Tibial nerve (tissue), 4 donors: Measurements from ENCODE around the gene UCP2. TPM values are rescaled to one million over a fixed set of nuclear protein-coding genes. Genes with fewer than 3 reads are reported as not detected.

Experiments
- DNase-seq, 2 donors: peaks; one replicate each; pipeline ENCODE4 v3.0.0-alpha.2; 2019; ENCODE audit warnings: low spot score in 2 of 2
- H3K27ac ChIP-seq, 4 donors: fragments of 200-600 bp; sonication (generic) in 3 of 4; one replicate each; pipeline ENCODE4 v1.5.1; 2017 to 2019; ENCODE audit warnings: mild to moderate bottlenecking in 1 of 4
- H3K27me3 ChIP-seq, 2 donors: fragments of 200-600 bp; sonication (generic) in 1 of 2; one replicate each; pipeline versions ENCODE4 v1.5.1 to v1.6.0; 2017 to 2019
- H3K36me3 ChIP-seq, 3 donors: fragments of 200-600 bp; sonication (generic); one replicate each; pipeline ENCODE4 v1.5.1; 2018 to 2019
- H3K4me1 ChIP-seq, 4 donors: fragments of 200-600 bp; sonication (generic) in 3 of 4; one replicate each; pipeline ENCODE4 v1.5.1; 2017 to 2019
- H3K4me3 ChIP-seq, 4 donors: fragments of 200-600 bp; sonication (generic) in 3 of 4; one replicate each; pipeline ENCODE4 v1.5.1; 2017 to 2019; ENCODE audit warnings: mild to moderate bottlenecking in 1 of 4, moderate library complexity in 1 of 4
- H3K9me3 ChIP-seq, 4 donors: fragments of 200-600 bp; sonication (generic) in 3 of 4; one replicate each; pipeline ENCODE4 v1.5.1; 2017 to 2019
- CTCF ChIP-seq, 5 experiments: fragments of 200-600 bp in 3 of 5; fragments of 450-650 bp in 2 of 5; sonication (generic) in 3 of 5; IDR thresholded peaks; one replicate each; pipeline ENCODE4 v1.5.1; 2016 to 2019; ENCODE audit warnings: antibody characterized with exemption in 5 of 5, mild to moderate bottlenecking in 3 of 5, moderate library complexity in 2 of 5
- EP300 ChIP-seq, 2 donors: sonication (generic); formaldehyde crosslinking; IDR thresholded peaks; one replicate each; pipeline ENCODE4 v1.6.1; 2017; ENCODE audit warnings: antibody characterized with exemption in 2 of 2, mild to moderate bottlenecking in 1 of 2
- POLR2A ChIP-seq, 2 donors: fragments of 450-650 bp; IDR thresholded peaks; one replicate each; pipeline ENCODE4 v1.6.1; 2017; ENCODE audit warnings: antibody characterized with exemption in 2 of 2, mild to moderate bottlenecking in 2 of 2, moderate library complexity in 2 of 2
- WGBS, 2 donors: methylation state at CpG; one replicate each; pipeline ENCODE4 v1.1.5; 2018; 5-methylcytosine and 5-hydroxymethylcytosine counted together
- total RNA-seq, 4 donors: library from RNA; depleted of rRNA; stranded (reverse); fragments of >200 nt; gene quantifications; one replicate each; pipeline ENCODE4 v1.1.0, GENCODE V29; 2016

The UCP2 gene
- total RNA-seq, 4 donors from 2014 or later: 18.6 to 60.6 (median 53.0) TPM

- TF ChIP-seq POLR2A (IDR thresholded peaks at IDR 0.05) (no peak), CTCF (IDR thresholded peaks at IDR 0.05) (no peak), EP300 (IDR thresholded peaks at IDR 0.05) (no peak)
- H3K36me3 ChIP-seq: no peaks in the 10 kb centered on the region
- no peaks in the 10 kb centered on the region for H3K9me3 ChIP-seq
- H3K27me3 ChIP-seq: peaks cover 0 to under 1% of the 10 kb centered on the region in 2 donors
- no peak overlapping the region for H3K4me3 ChIP-seq
- WGBS, 2 donors: 49 to 59% methylated on average over 7 of the region's 7 CpGs
- peaks cover 0 to 13% (median 0%) of the 10 kb centered on the region in 4 donors for H3K4me1 ChIP-seq
- DNase-seq: no peak
- no peak overlapping the region for H3K27ac ChIP-seq
These were observed 20.4 kb downstream of the UCP2 start for GRCh38 chr11:73962101-73962705.

GRCh38 chr11:73961321-73961720, 21.3 kb downstream of the UCP2 start:
- TF ChIP-seq POLR2A (IDR thresholded peaks at IDR 0.05): no peak
- no peak for TF ChIP-seq CTCF (IDR thresholded peaks at IDR 0.05)
- TF ChIP-seq EP300 (IDR thresholded peaks at IDR 0.05): no peak
- no peak for DNase-seq
- Histone ChIP-seq H3K36me3 (no peaks in the 10 kb centered on the region), H3K27ac (no peak overlapping the region), H3K27me3 (peaks cover 0 to 7% of the 10 kb centered on the region in 2 donors), H3K9me3 (no peaks in the 10 kb centered on the region), H3K4me1 (peaks cover 0 to 13% (median 0%) of the 10 kb centered on the region in 4 donors), H3K4me3 (no peak overlapping the region)
- 52 to 59% methylated on average over 4 of the region's 4 CpGs for WGBS, 2 donors

GRCh38 chr11:73958521-73959141, 24.0 kb downstream of the UCP2 start:
- no peak for DNase-seq

GRCh38 chr11:73957654-73958361, 24.8 kb downstream of the UCP2 start:
- no peaks in the 10 kb centered on the region for H3K36me3 ChIP-seq
- DNase-seq: no peak
- no peak overlapping the region for H3K27ac ChIP-seq
- TF ChIP-seq EP300 (IDR thresholded peaks at IDR 0.05) (no peak), POLR2A (IDR thresholded peaks at IDR 0.05) (no peak), CTCF (IDR thresholded peaks at IDR 0.05) (no peak)
- peaks cover 0 to 14% of the 10 kb centered on the region in 2 donors for H3K27me3 ChIP-seq
- H3K4me3 ChIP-seq: no peak overlapping the region
- 53 to 68% methylated on average over 25 of the region's 25 CpGs for WGBS, 2 donors
- H3K9me3 ChIP-seq: no peaks in the 10 kb centered on the region
- no peaks in the 10 kb centered on the region for H3K4me1 ChIP-seq

More at GRCh38 chr11:73958521-73959141, 24.0 kb downstream of the UCP2 start:
- no peak overlapping the region for H3K4me3 ChIP-seq
- TF ChIP-seq CTCF (IDR thresholded peaks at IDR 0.05) (no peak), EP300 (IDR thresholded peaks at IDR 0.05) (no peak), POLR2A (IDR thresholded peaks at IDR 0.05) (no peak)
- no peaks in the 10 kb centered on the region for H3K36me3 ChIP-seq
- no peak overlapping the region for H3K27ac ChIP-seq
- no peaks in the 10 kb centered on the region for H3K4me1 ChIP-seq
- 77 to 85% methylated on average over 18 of the region's 18 CpGs for WGBS, 2 donors
- H3K9me3 ChIP-seq: no peaks in the 10 kb centered on the region
- H3K27me3 ChIP-seq: peaks cover 0 to 14% of the 10 kb centered on the region in 2 donors
